ENCODE results near the gene HEG1. TPM values are rescaled to one million over a fixed set of nuclear protein-coding genes. Genes with fewer than 3 reads are reported as not detected.

Gene HEG1
- total RNA-seq, 3 donors from 2014 or later (not counting 1 experiment from before 2014, with no cell fraction given) = 52.1 to 83.5 (median 68.1) TPM

DNA sequence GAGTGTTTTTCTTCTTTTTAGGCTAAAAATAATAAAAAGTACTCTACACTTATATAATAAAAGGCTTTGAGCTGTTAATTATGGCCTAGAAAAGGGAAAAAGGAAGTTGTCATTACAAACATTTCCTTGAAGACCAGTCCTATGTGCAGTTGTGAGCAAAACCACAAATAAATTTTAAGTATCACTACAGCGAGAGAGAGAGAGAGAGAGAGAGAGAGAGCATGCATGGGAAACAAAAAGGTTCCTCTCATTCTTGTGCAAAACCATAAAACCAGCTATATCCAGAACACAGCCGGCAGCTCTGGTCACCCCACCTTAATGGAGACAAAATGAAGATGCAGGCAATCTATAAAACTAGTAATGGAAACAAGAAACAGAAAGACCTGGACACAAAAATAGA, 33.6 kb downstream of the HEG1 start:
- 0% methylated on average over 1 of the region's 2 CpGs for WGBS (ENCODE audit: insufficient coverage)
- Histone ChIP-seq H3K27me3 (ENCODE audit: control insufficient read depth, insufficient read depth, low read length) (no peaks in the 10 kb centered on the region), H3K4me3 (ENCODE audit: low read length) (no peak overlapping the region), H3K9me3 (ENCODE audit: control insufficient read depth, insufficient read depth, low read length) (no peaks in the 10 kb centered on the region), H3K27ac (ENCODE audit: low read length) (peak overlapping the region; percentile 43), H3K4me1 (ENCODE audit: control insufficient read depth, insufficient read depth, low read length) (peaks cover 48% of the 10 kb centered on the region), H3K36me3 (ENCODE audit: control insufficient read depth, insufficient read depth, low read length) (peaks cover 47% of the 10 kb centered on the region)
- peaks cover 13% of the 10 kb centered on the region for H3K36me3 Mint-ChIP-seq
- peaks cover 80 to 86% of the 10 kb centered on the region in 2 donors for H3K4me1 Mint-ChIP-seq
- no peaks in the 10 kb centered on the region for H3K27me3 Mint-ChIP-seq (ENCODE audit: low read depth in 2 of 2)
- intact Hi-C loops (cut with micrococcal nuclease) = no loop called here
- ATAC-seq (no peak), DNase-seq (peak in 1 of 2 donors; percentile 14)
- TF ChIP-seq, protein P1, sequence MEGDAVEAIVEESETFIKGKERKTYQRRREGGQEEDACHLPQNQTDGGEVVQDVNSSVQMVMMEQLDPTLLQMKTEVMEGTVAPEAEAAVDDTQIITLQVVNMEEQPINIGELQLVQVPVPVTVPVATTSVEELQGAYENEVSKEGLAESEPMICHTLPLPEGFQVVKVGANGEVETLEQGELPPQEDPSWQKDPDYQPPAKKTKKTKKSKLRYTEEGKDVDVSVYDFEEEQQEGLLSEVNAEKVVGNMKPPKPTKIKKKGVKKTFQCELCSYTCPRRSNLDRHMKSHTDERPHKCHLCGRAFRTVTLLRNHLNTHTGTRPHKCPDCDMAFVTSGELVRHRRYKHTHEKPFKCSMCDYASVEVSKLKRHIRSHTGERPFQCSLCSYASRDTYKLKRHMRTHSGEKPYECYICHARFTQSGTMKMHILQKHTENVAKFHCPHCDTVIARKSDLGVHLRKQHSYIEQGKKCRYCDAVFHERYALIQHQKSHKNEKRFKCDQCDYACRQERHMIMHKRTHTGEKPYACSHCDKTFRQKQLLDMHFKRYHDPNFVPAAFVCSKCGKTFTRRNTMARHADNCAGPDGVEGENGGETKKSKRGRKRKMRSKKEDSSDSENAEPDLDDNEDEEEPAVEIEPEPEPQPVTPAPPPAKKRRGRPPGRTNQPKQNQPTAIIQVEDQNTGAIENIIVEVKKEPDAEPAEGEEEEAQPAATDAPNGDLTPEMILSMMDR (IDR thresholded peaks at IDR 0.05) = no peak
- H3K9me3 Mint-ChIP-seq = no peaks in the 10 kb centered on the region
- peak overlapping the region; percentile 87 to 96 for H3K27ac Mint-ChIP-seq
- H3K4me3 Mint-ChIP-seq = peak overlapping the region; percentile 68

DNA sequence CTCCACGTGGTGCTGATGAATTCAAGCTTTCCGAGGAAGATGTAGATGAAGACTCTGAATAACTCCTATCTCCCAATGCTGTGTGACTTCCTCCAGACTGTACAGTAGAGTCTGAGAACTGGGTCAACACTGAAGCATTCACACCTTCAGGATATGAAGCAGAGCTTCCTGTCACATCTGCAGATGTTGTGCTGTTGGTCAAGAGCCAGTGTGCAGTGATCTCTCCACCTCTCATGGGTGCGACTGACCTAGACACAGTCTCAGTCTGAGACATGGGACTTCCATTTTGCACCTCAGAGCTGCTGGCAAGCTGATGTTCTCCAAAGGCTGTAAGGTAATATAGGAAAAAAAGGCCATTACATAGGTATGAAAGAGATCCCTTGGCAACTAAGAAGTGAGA, 36.5 kb downstream of the HEG1 start:
- Mint-ChIP-seq H3K9me3 (no peaks in the 10 kb centered on the region), H3K4me3 (peak overlapping the region; percentile 88), H3K27ac (peak overlapping the region; percentile 96), H3K27me3 (ENCODE audit: low read depth in 2 of 2) (no peaks in the 10 kb centered on the region), H3K36me3 (no peaks in the 10 kb centered on the region), H3K4me1 (peaks cover 75 to 82% of the 10 kb centered on the region in 2 donors)
- peak; percentile 86 to 92 (median 91) for ATAC-seq
- TF ChIP-seq, protein P1 (IDR thresholded peaks at IDR 0.05) = no peak
- 55% methylated on average over 3 of the region's 3 CpGs for WGBS (ENCODE audit: insufficient coverage)
- Histone ChIP-seq H3K27me3 (ENCODE audit: control insufficient read depth, insufficient read depth, low read length) (no peaks in the 10 kb centered on the region), H3K4me1 (ENCODE audit: control insufficient read depth, insufficient read depth, low read length) (peaks cover 40% of the 10 kb centered on the region), H3K9me3 (ENCODE audit: control insufficient read depth, insufficient read depth, low read length) (no peaks in the 10 kb centered on the region), H3K4me3 (ENCODE audit: low read length) (no peak overlapping the region), H3K36me3 (ENCODE audit: control insufficient read depth, insufficient read depth, low read length) (peaks cover 40% of the 10 kb centered on the region), H3K27ac (ENCODE audit: low read length) (peak overlapping the region; percentile 64)
- peak; percentile 26 to 45 for DNase-seq
- intact Hi-C loops (cut with micrococcal nuclease) = loop anchor here (1.0 to 10.0 kb wide), 2 partner anchors 36 to 356 kb away; partner anchors contain the start of genes HEG1 and ZNF148

DNA sequence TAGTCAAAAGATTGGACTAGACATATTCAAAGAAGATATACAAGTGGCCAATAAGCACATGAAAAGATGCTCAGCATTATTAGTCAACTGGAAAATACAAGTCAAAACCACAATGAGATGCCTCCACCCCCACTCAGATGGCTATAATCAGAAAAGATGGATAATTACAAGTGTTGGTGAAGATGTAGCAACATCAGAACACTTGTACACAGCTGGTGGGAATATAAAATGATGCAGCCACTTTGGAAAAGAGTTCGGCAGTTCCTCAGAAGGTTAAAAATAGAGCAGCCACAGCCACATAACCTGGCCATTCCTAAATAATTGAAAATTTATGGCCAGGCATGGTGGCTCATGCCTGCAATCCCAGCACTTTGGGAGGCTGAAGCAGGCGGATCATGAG, 38.4 kb downstream of the HEG1 start:
- H3K9me3 Mint-ChIP-seq = no peaks in the 10 kb centered on the region
- intact Hi-C loops (cut with micrococcal nuclease) = loop anchor here (10.0 kb wide), 1 partner anchor 357 kb away; the partner anchor contains the start of gene ZNF148
- Histone ChIP-seq H3K4me1 (ENCODE audit: control insufficient read depth, insufficient read depth, low read length) (peaks cover 31% of the 10 kb centered on the region), H3K27me3 (ENCODE audit: control insufficient read depth, insufficient read depth, low read length) (no peaks in the 10 kb centered on the region), H3K36me3 (ENCODE audit: control insufficient read depth, insufficient read depth, low read length) (peaks cover 52% of the 10 kb centered on the region), H3K27ac (ENCODE audit: low read length) (no peak overlapping the region), H3K9me3 (ENCODE audit: control insufficient read depth, insufficient read depth, low read length) (no peaks in the 10 kb centered on the region), H3K4me3 (ENCODE audit: low read length) (no peak overlapping the region)
- ATAC-seq (no peak), DNase-seq (no peak)
- H3K4me1 Mint-ChIP-seq = peaks cover 63 to 66% of the 10 kb centered on the region in 2 donors
- TF ChIP-seq, protein P1 (IDR thresholded peaks at IDR 0.05) = no peak
- 96% methylated on average over 2 of the region's 2 CpGs for WGBS (ENCODE audit: insufficient coverage)
- peak overlapping the region in 1 of 2 donors; percentile 96 for H3K27ac Mint-ChIP-seq
- H3K4me3 Mint-ChIP-seq = peak overlapping the region; percentile 17
- peaks cover 7% of the 10 kb centered on the region for H3K36me3 Mint-ChIP-seq
- H3K27me3 Mint-ChIP-seq (ENCODE audit: low read depth in 2 of 2) = no peaks in the 10 kb centered on the region

Measured in natural killer cell (primary cell).